DMS 273 treated with DMSO at 0.1 percent for 48 hours (cell line): Measurements from ENCODE around the gene POLR2H.

ENCODE experiments used
- DNase-seq: peaks from one replicate; lab custom pipeline; 2025; lab: John Stamatoyannopoulos, UW

POLR2H gene

GRCh38 chr3:184387174-184387714 lies 25.7 kb downstream of the POLR2H start:
- DNase-seq, result no peak

DNA sequence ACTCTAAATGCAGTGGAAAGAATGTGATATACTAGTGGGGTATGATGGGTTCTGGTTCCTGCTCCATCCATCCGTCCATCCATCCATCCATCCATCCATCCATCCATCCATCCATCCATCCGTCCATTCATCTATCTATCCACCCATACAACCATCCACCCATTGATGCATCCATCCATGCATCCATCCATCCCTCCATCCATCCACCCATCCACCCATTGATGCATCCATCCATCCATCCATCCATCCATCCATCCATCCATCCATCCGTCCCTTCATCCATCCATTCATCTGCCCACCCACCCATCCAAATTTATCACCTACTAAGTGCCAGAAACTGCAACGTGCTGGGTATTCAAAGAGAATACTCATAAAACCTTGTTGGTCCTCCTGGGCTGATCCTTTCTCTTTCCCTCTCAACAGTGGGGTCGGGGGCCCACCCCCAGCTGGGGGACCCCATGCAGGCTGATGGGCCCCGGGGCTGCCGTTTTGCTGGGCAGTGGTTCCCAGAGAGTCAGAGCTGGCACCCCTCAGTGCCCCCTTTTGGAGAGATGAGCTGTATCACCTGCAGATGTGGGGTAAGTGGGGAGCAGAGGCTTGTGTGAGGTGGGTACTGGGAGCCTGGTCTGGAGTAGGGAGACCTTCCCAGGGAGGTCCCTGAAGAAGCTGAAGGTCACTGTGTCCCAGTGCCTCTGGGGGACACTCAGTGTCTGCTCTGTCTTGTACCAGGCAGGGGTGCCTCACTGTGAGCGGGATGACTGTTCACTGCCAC lies 26.8 kb downstream of the POLR2H start:
- no peak for DNase-seq

GRCh38 chr3:184388936-184389230 lies 27.4 kb downstream of the POLR2H start:
- no peak for DNase-seq

DNA sequence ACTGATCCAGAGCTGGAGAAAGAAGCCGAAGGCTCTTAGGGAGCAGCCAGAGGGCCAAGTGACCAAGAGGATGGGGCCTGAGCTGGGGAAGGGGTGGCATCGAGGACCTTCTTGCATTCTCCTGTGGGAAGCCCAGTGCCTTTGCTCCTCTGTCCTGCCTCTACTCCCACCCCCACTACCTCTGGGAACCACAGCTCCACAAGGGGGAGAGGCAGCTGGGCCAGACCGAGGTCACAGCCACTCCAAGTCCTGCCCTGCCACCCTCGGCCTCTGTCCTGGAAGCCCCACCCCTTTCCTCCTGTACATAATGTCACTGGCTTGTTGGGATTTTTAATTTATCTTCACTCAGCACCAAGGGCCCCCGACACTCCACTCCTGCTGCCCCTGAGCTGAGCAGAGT lies 27.9 kb downstream of the POLR2H start:
- no peak for DNase-seq

- no peak for DNase-seq
Observed at GRCh38 chr3:184389935-184390528, 28.5 kb downstream of the POLR2H start.

DNA sequence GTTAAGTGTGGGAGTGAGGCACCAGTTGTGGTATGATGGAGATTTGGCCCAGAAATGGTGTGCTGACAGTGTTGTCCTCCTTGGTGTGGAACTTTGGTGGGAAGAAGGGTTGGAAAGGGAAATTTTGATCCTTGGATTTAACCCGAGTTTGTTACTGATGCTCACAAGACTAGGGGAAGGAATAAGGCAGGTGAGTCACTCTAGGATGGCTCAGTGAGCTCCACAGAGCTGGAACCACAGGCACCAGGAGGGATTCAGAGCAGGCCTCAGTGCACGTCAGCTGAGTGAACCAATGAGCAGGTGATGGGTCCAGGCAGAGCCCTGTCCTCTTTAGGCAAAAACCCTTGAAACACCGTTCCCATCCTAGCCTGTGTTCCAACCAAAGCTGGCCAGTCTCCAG lies 29.8 kb downstream of the POLR2H start:
- no peak for DNase-seq

DNA sequence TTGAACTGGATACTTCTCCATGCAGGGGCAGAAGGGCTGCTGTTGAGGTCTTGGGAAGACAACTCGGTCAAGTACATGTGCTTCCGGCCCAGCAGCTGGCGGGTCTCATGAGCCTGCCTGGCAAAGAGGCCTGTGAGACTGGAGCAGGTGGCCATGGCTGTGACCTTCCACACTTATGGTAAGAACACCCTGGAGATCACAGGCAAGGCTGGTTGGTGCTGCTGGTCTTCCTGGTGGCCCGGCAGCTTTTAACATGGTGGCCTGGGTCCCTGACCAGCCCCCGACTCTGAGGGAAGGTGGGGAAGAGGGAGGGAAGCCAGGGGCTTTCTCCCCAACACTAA lies 33.8 kb downstream of the POLR2H start:
- DNase-seq, result no peak

GRCh38 chr3:184399410-184399809 lies 37.9 kb downstream of the POLR2H start:
- no peak for DNase-seq

DNA sequence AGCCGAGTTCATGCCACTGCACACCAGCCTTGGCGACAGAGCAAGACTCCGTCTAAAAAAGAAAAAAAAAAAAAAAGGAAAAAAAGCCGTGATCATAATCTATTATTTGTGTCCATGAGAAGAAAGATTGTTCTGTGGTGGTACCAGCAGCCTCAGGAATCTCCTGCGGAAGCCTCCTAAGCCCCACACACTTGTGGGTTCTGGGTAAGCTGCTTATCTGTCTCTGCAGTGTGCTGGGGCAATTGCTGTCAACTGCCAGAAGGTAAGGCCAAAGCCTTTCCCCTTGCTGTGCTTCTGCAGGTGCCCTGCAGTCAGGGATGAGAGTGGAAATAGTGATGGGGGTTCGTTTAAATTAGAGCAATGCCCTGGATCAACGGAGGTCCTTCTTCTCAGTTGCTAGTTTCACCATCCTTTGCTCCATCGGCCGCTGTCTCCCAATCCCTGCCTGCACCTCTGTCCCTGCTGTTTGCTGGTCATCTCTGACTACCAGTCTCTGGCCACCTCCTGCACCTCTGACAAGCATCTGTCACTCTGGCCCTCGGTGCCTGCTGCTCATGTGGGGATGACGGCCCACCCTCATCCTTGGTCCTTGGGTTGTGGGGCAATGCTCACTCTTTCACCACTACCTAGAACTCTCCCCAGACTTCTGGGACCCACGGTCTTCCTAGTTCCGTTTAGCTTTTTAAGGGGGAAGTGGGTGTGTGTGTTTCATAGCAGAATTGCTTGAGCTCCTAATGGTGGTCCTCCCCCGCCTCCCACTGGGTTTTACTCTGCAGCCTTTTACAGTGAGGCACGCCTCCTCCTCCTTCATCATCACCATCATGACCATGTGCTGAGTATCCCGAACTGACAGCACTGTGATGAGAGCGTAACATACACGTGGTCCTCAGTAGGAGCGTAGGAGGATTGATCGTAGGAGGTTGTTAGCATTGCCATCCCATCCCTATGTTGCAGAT lies 43.8 kb downstream of the POLR2H start:
- no peak for DNase-seq

- DNase-seq, result no peak
Observed at GRCh38 chr3:184409331-184409926, 47.9 kb downstream of the POLR2H start.

DNA sequence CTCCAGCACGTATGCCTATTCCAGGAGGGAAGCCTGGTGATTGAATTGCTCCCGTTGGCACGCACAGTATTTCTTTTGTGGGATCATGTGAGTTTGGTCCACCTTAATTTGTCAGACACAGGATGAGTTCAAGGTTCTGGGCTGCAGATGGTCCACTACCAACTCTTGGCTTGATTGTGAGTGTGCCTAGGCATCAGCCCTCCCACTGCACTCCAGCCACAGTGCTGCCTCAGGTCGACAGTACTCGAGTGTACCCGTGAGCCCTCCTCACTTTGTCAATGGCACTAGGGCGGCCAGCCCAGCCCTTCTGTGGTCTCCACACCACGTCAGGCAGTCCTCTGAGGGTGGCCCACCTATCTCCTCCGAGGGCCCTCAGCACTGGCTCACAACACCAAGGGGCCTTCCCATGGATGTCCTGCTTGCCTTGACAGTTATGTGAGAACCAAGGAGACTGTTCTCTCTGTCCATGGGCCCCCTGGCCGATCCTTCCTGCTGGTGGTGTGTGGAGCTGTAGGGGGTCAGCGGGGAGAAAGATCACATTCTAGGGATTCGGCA lies 48.5 kb downstream of the POLR2H start:
- DNase-seq, result no peak

DNA sequence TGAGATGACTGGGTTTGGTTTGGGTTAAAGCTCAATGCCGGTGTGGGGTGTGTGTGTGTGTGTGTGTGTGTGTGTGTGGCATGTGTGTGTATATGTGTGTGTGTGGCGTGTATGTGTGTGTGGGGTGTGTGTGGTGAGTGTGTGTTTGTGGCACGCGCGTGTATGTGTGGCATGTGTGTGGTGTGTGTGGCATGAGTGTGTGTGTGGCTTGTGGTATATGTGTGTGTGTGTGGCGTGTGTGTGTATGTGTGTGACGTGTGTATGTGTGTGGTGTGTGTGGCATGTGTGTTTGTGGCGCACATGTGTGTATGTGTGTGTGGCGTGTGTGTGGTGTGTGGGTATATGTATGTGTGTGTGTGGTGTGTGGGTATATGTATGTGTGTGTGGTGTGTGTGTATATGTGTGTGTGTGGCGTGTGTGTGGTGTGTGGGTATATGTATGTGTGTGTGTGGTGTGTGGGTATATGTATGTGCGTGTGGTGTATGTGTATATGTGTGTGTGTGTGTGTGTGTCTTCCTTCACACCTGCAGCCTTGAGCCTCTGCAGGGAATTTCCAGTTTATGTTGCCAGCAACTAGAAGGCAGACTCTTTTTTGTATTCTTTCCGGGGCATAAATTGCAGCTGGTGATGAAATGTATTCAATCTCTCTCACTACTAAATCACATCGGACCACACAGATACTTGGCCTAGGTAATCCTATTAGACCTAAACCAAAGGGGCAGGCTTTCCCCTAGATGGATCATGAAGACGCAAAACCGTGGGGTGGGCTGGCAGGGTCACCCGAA lies 53.1 kb downstream of the POLR2H start:
- DNase-seq, result no peak

DNA sequence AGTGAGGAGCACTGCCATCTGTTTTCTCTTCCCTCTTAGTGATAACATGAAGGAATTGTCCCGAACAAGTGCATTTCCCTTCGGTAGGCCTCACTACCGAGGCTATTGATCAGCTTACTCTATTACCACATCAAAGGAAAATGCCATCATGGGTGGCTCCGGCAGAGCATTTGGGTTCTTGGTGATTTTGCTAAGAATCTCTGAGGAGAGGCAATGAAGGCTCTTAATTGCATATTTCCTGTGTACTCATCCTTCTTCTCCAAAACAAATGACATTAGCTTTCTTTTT lies 53.6 kb downstream of the POLR2H start:
- DNase-seq, result no peak

- DNase-seq, result peak; percentile 57
Observed at GRCh38 chr3:184417619-184418327, 56.3 kb downstream of the POLR2H start.
